ENCODE measurements around the gene ADAMTS5.

ADAMTS5 gene

DNA sequence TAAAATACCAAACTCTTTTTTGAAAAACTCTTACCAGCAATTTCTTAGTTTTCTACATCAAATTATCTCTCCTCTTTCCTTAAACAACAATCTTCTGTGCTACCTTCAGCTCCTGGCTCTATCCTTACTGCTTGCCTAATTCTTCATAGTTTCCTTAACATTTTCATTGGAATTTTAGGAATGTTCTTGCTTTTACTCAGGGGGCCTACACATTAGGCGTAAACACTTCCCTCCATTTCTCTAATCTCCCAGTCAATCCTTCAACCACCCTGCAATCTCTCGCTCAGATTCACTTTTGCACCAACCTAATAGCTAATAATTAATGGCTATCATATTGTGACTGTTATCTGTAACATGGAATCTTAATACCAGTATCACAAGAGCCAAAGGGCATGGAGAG, 50.1 kb downstream of the ADAMTS5 start:
- no peak overlapping the region for H3K4me3 ChIP-seq (ENCODE audit: low read length)
- H3F3A ChIP-seq (ENCODE audit: insufficient read depth, low read length), result no peaks in the 10 kb centered on the region
- no peaks in the 10 kb centered on the region for H4K20me1 ChIP-seq (ENCODE audit: insufficient read depth, low read length)
- no peak overlapping the region for H3K9ac ChIP-seq (ENCODE audit: low read length)
- no peaks in the 10 kb centered on the region for H3K4me1 ChIP-seq (ENCODE audit: low read length)
- no peaks in the 10 kb centered on the region for H3K9me2 ChIP-seq (replicated peaks; ENCODE audit: insufficient read depth, low read length)
- no peaks in the 10 kb centered on the region for H3K36me3 ChIP-seq (replicated peaks; ENCODE audit: insufficient read depth, low read length)
- no peak overlapping the region for H3K27ac ChIP-seq (ENCODE audit: low read length)
- no peak for TF ChIP-seq EZH2phosphoT487 (IDR thresholded peaks at IDR 0.05; ENCODE audit: low read length)
- TF ChIP-seq CTCF (IDR thresholded peaks at IDR 0.05; ENCODE audit: low read length), result no peak
- no peak for TF ChIP-seq EZH2 (optimal IDR thresholded peaks at IDR 0.05; ENCODE audit: low read depth, low read length)
- H2AFZ ChIP-seq (ENCODE audit: low read length), result no peak overlapping the region
- no peaks in the 10 kb centered on the region for H3K27me3 ChIP-seq (replicated peaks; ENCODE audit: insufficient read depth, low read length)
- DNase-seq, result no peak
- no peaks in the 10 kb centered on the region for H3K79me2 ChIP-seq (ENCODE audit: low read length)
- H3K9me3 ChIP-seq (replicated peaks; ENCODE audit: insufficient read depth, low read length), result no peaks in the 10 kb centered on the region
- H3K4me2 ChIP-seq (ENCODE audit: low read depth, low read length), result no peak overlapping the region

DNA sequence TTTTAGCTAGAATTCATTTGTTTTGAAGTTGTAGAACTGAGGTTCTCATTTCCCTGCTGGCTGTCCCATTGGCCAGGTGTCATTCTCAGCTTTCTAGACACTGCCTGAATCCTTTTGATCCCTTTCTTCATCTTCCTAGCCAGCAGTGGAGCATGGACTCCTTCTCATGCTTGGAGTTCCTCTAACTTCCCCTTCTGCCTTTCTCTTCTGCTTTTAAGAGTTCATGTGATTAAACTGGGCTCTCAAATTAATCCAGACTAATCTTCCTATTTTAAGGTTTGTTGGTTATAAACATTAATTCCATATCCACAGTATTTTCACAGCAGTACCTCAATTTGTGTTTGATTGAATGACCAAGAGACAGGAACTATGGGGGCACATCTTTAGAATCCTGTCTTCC, 52.3 kb downstream of the ADAMTS5 start:
- TF ChIP-seq CTCF (IDR thresholded peaks at IDR 0.05; ENCODE audit: low read length) (no peak), EZH2 (optimal IDR thresholded peaks at IDR 0.05; ENCODE audit: low read depth, low read length) (no peak), EZH2phosphoT487 (IDR thresholded peaks at IDR 0.05; ENCODE audit: low read length) (no peak)
- no peak overlapping the region for H3K4me2 ChIP-seq (ENCODE audit: low read depth, low read length)

GRCh38 chr21:26912466-26912865, 54.4 kb downstream of the ADAMTS5 start:
- no peaks in the 10 kb centered on the region for H3K9me3 ChIP-seq (replicated peaks; ENCODE audit: insufficient read depth, low read length)
- no peak for DNase-seq
- H3K27ac ChIP-seq (ENCODE audit: low read length), result no peak overlapping the region
- no peaks in the 10 kb centered on the region for H3K4me1 ChIP-seq (ENCODE audit: low read length)
- no peaks in the 10 kb centered on the region for H3K27me3 ChIP-seq (replicated peaks; ENCODE audit: insufficient read depth, low read length)
- TF ChIP-seq EZH2 (optimal IDR thresholded peaks at IDR 0.05; ENCODE audit: low read depth, low read length), result no peak
- TF ChIP-seq CTCF (IDR thresholded peaks at IDR 0.05; ENCODE audit: low read length), result no peak
- TF ChIP-seq EZH2phosphoT487 (IDR thresholded peaks at IDR 0.05; ENCODE audit: low read length), result no peak
- no peak overlapping the region for H3K9ac ChIP-seq (ENCODE audit: low read length)
- no peaks in the 10 kb centered on the region for H3K36me3 ChIP-seq (replicated peaks; ENCODE audit: insufficient read depth, low read length)
- H3K79me2 ChIP-seq (ENCODE audit: low read length), result no peaks in the 10 kb centered on the region
- no peaks in the 10 kb centered on the region for H3K9me2 ChIP-seq (replicated peaks; ENCODE audit: insufficient read depth, low read length)
- H3K4me3 ChIP-seq (ENCODE audit: low read length), result no peak overlapping the region
- H3K4me2 ChIP-seq (ENCODE audit: low read depth, low read length), result no peak overlapping the region
- H3F3A ChIP-seq (ENCODE audit: insufficient read depth, low read length), result no peaks in the 10 kb centered on the region
- H2AFZ ChIP-seq (ENCODE audit: low read length), result no peak overlapping the region
- no peaks in the 10 kb centered on the region for H4K20me1 ChIP-seq (ENCODE audit: insufficient read depth, low read length)

More for the DNA sequence above, 52.3 kb downstream of the ADAMTS5 start:
- DNase-seq, result no peak
- Histone ChIP-seq H4K20me1 (ENCODE audit: insufficient read depth, low read length) (no peaks in the 10 kb centered on the region), H3K27ac (ENCODE audit: low read length) (no peak overlapping the region), H3K4me1 (ENCODE audit: low read length) (no peaks in the 10 kb centered on the region), H3K4me3 (ENCODE audit: low read length) (no peak overlapping the region), H3K79me2 (ENCODE audit: low read length) (no peaks in the 10 kb centered on the region), H3K36me3 (replicated peaks; ENCODE audit: insufficient read depth, low read length) (no peaks in the 10 kb centered on the region), H2AFZ (ENCODE audit: low read length) (no peak overlapping the region), H3K27me3 (replicated peaks; ENCODE audit: insufficient read depth, low read length) (no peaks in the 10 kb centered on the region), H3F3A (ENCODE audit: insufficient read depth, low read length) (no peaks in the 10 kb centered on the region), H3K9me2 (replicated peaks; ENCODE audit: insufficient read depth, low read length) (no peaks in the 10 kb centered on the region), H3K9me3 (replicated peaks; ENCODE audit: insufficient read depth, low read length) (no peaks in the 10 kb centered on the region), H3K9ac (ENCODE audit: low read length) (no peak overlapping the region)
